Esophagus muscularis mucosa (tissue), 4 donors: ENCODE data around the gene MCF2L2. TPM values are rescaled to one million over a fixed set of nuclear protein-coding genes. Genes with fewer than 3 reads are reported as not detected.

Experiments
- DNase-seq: peaks from one replicate; pipeline ENCODE4 v3.0.0-alpha.2; 2017; ENCODE audit errors: extremely low spot score
- H3K27ac ChIP-seq, 4 donors: fragments of 200-600 bp; sonication (generic); replicated peaks in 1 of 4; 1 replicate in 3 of 4; 2 replicates in 1 of 4; pipeline ENCODE4 v1.5.1; 2016 to 2019; ENCODE audit warnings: mild to moderate bottlenecking in 1 of 4
- H3K27me3 ChIP-seq, 4 donors: fragments of 200-600 bp; sonication (generic); one replicate each; pipeline versions ENCODE4 v1.5.1 to v1.6.0; 2016 to 2019
- H3K36me3 ChIP-seq, 4 donors: fragments of 200-600 bp; sonication (generic); one replicate each; pipeline ENCODE4 v1.5.1; 2016 to 2019
- H3K4me1 ChIP-seq, 4 donors: fragments of 200-600 bp; sonication (generic); one replicate each; pipeline ENCODE4 v1.5.1; 2016 to 2019
- H3K4me3 ChIP-seq, 4 donors: fragments of 200-600 bp; sonication (generic); 1 replicate in 2 of 4; 2 replicates in 2 of 4; pipeline ENCODE4 v1.5.1; 2016 to 2019; ENCODE audit warnings: mild to moderate bottlenecking in 4 of 4, moderate library complexity in 1 of 4
- H3K9me3 ChIP-seq, 4 donors: fragments of 200-600 bp; sonication (generic); 1 replicate in 3 of 4; 2 replicates in 1 of 4; pipeline ENCODE4 v1.5.1; 2016 to 2019
- EP300 ChIP-seq: sonication (generic); formaldehyde crosslinking; IDR thresholded peaks from one replicate; pipeline ENCODE4 v1.6.1; 2017; ENCODE audit warnings: antibody characterized with exemption
- POLR2A ChIP-seq: fragments of 450-650 bp; IDR thresholded peaks from one replicate; pipeline ENCODE4 v1.6.1; 2017; ENCODE audit warnings: antibody characterized with exemption, moderate library complexity, mild to moderate bottlenecking, low read depth
- POLR2AphosphoS5 ChIP-seq, 2 donors: sonication (generic); formaldehyde crosslinking; IDR thresholded peaks; one replicate each; pipeline ENCODE4 v1.6.1; 2017; ENCODE audit warnings: antibody characterized with exemption in 2 of 2
- WGBS: methylation state at CpG from one replicate; pipeline ENCODE4 v1.1.5; 2018; 5-methylcytosine and 5-hydroxymethylcytosine counted together
- intact Hi-C: fragments of 100-400 bp; cut with DNase I; formaldehyde crosslinking; loops from one replicate; pipeline ENCODE4 v1.15.1; 2023
- total RNA-seq, 4 donors: library from RNA; depleted of rRNA; stranded (reverse); fragments of >200 nt; gene quantifications; one replicate each; pipeline versions ENCODE4 v1.1.0 to v1.2.1, GENCODE V29; 2016
- TF ChIP-seq, protein P1 (sequence below), 3 experiments: fragments of 200-600 bp in 2 of 3; fragments of 450-650 bp in 1 of 3; sonication (generic) in 2 of 3; IDR thresholded peaks; one replicate each; pipeline ENCODE4 v1.5.1; 2017 to 2019; ENCODE audit warnings: antibody characterized with exemption in 3 of 3, mild to moderate bottlenecking in 2 of 3, moderate library complexity in 1 of 3

The MCF2L2 gene
- total RNA-seq, 4 donors from 2014 or later: 0.99 to 3.3 (median 1.3) TPM

GRCh38 chr3:183400352-183400751, 28.1 kb downstream of the MCF2L2 start:
- WGBS: 72% methylated on average over 13 of the region's 13 CpGs
- intact Hi-C loops: no loop called here
- no peaks in the 10 kb centered on the region for H3K27me3 ChIP-seq
- H3K9me3 ChIP-seq: no peaks in the 10 kb centered on the region
- TF ChIP-seq, protein P1, sequence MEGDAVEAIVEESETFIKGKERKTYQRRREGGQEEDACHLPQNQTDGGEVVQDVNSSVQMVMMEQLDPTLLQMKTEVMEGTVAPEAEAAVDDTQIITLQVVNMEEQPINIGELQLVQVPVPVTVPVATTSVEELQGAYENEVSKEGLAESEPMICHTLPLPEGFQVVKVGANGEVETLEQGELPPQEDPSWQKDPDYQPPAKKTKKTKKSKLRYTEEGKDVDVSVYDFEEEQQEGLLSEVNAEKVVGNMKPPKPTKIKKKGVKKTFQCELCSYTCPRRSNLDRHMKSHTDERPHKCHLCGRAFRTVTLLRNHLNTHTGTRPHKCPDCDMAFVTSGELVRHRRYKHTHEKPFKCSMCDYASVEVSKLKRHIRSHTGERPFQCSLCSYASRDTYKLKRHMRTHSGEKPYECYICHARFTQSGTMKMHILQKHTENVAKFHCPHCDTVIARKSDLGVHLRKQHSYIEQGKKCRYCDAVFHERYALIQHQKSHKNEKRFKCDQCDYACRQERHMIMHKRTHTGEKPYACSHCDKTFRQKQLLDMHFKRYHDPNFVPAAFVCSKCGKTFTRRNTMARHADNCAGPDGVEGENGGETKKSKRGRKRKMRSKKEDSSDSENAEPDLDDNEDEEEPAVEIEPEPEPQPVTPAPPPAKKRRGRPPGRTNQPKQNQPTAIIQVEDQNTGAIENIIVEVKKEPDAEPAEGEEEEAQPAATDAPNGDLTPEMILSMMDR (IDR thresholded peaks at IDR 0.05): no peak
- no peak for TF ChIP-seq POLR2A
- no peak for TF ChIP-seq EP300
- TF ChIP-seq POLR2AphosphoS5 (IDR thresholded peaks at IDR 0.05): no peak
- H3K27ac ChIP-seq: no peak overlapping the region
- H3K4me1 ChIP-seq: no peaks in the 10 kb centered on the region
- H3K4me3 ChIP-seq: no peak overlapping the region
- DNase-seq: no peak
- H3K36me3 ChIP-seq: no peaks in the 10 kb centered on the region

DNA sequence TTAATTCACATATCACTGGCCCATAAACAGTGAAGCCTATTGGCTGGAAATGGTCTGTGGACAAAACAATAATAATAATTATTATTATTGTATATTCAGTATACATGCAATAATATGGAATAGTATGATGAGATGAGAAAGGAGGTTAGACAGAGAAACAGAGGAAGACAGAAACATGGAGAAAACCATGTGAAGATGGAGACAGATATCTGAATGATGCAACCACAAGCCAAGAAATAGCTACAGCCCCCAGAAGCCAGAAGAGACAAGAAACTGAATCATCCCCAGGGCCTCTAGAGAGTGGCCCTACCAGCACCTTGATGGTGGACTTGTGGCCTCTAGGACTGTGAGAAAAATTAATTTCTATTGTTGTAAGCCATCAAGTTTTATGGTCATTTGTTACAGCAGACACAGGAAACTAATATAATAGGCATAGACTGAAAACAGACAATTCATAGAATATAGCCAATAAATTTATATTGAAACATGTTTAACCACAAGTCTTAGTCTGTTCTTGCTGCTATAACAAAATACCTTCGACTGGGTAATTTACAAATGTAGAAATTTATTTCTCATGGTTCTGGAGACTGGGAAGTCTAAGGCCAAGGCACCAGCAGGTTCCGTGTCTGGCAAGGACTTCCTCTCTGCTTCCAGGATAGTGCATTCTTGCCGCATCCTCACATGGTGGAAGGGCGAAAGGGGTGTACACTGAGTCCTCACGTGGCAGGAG, 31.6 kb downstream of the MCF2L2 start:
- intact Hi-C loops: no loop called here
- TF ChIP-seq POLR2AphosphoS5 (IDR thresholded peaks at IDR 0.05) (no peak), EP300 (no peak)
- TF ChIP-seq, protein P1 (IDR thresholded peaks at IDR 0.05): no peak
- 88% methylated on average over 5 of the region's 5 CpGs for WGBS
- Histone ChIP-seq H3K36me3 (no peaks in the 10 kb centered on the region), H3K9me3 (no peaks in the 10 kb centered on the region), H3K27me3 (no peaks in the 10 kb centered on the region), H3K4me1 (peaks cover 0 to 4% (median 0%) of the 10 kb centered on the region in 4 donors), H3K27ac (no peak overlapping the region), H3K4me3 (no peak overlapping the region)
- DNase-seq: no peak

DNA sequence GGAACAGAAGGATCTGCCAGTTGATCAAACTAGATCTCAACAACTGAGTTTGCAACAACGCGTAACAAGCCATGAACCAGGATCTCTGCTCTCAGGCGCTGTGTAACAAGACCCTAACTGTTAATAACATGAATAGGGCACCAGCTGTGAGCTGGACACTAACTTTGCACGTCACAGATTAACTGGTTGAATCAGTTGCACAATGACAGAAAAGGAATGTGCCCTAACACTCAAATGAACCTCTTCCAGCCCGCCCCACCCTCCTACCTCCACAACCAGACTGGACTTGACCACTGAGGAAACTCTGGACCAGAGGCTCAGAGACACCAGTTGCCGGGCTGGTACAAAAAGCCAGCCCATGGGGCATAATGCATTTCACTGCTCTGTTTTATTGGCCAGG, 34.3 kb downstream of the MCF2L2 start:
- intact Hi-C loops: no loop called here
- DNase-seq: no peak
- no peaks in the 10 kb centered on the region for H3K9me3 ChIP-seq
- no peak overlapping the region for H3K4me3 ChIP-seq
- peaks cover 0 to 4% (median 0%) of the 10 kb centered on the region in 4 donors for H3K4me1 ChIP-seq
- no peaks in the 10 kb centered on the region for H3K36me3 ChIP-seq
- WGBS: 83% methylated on average over 6 of the region's 6 CpGs
- no peaks in the 10 kb centered on the region for H3K27me3 ChIP-seq
- no peak for TF ChIP-seq EP300
- TF ChIP-seq POLR2A: no peak
- TF ChIP-seq POLR2AphosphoS5 (IDR thresholded peaks at IDR 0.05): no peak
- TF ChIP-seq, protein P1 (IDR thresholded peaks at IDR 0.05): no peak
- H3K27ac ChIP-seq: no peak overlapping the region

DNA sequence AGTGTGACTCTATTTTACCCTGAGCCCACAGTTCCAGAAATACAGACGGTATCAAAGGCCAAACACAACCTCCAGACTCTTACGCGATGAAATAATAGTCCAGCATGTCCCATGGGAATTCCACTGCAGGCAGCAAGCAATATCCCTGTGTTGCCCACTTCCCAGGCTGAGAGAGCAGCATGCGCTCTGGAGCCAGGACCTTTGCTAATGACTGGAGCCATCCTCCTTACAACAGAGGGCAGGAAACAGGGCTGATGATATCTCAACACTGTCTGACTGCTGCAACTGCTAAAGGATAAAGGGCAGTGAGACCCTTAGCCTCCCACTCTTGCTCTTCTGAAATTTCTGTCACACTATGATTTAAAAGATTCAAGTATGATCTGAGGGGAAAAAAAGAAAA, 34.8 kb downstream of the MCF2L2 start:
- 90% methylated on average over 4 of the region's 4 CpGs for WGBS
- H3K4me1 ChIP-seq: peaks cover 0 to 4% (median 0%) of the 10 kb centered on the region in 4 donors
- H3K36me3 ChIP-seq: no peaks in the 10 kb centered on the region
- H3K27me3 ChIP-seq: no peaks in the 10 kb centered on the region
- H3K4me3 ChIP-seq: no peak overlapping the region
- no peak for DNase-seq
- no peak overlapping the region for H3K27ac ChIP-seq
- no peak for TF ChIP-seq POLR2AphosphoS5 (IDR thresholded peaks at IDR 0.05)
- intact Hi-C loops: no loop called here
- H3K9me3 ChIP-seq: no peaks in the 10 kb centered on the region

DNA sequence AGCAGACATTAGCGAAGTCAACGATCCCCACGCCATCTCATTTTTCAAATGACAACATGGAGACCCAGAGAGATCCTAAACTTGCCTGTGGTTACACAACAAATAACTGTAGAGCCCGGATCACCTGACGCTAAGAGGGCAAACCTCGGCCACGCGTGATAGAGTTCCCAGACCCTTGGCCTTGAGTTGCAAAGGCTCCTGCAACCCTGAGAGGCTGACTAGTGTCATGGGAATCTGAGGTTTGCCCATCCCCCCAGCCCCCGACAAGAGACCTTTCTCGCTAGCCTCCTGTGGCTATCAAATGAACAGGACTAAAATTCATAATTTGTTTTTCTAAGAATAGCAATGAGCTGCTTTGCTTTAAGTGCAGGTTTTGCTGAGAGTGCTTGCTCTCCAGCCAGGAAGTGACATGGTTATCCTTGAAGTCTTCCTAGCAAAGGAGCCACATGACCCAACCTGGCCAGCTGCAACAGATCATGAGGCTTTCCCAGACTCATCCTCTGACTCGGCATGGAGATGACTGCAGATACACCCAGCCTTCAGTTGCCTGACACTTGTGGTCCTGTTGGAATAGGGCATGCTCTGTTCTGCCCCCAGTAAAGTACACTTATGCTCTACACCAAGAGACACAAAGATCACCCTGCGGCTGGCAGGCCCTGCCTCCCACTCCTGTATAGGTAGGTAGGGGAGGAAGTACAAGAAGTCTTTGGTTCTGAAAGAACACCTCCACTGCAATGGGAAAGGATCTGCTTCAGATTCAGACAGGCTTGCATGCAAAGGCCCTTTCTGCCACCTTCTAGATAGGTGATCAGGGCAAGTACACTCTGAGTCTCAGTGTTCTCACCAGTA, 36.0 kb downstream of the MCF2L2 start:
- TF ChIP-seq, protein P1 (IDR thresholded peaks at IDR 0.05): no peak
- no peak for TF ChIP-seq EP300
- no peak for TF ChIP-seq POLR2AphosphoS5 (IDR thresholded peaks at IDR 0.05)
- Histone ChIP-seq H3K27ac (no peak overlapping the region), H3K27me3 (no peaks in the 10 kb centered on the region), H3K36me3 (no peaks in the 10 kb centered on the region), H3K4me1 (peaks cover 0 to 4% (median 0%) of the 10 kb centered on the region in 4 donors), H3K9me3 (no peaks in the 10 kb centered on the region), H3K4me3 (no peak overlapping the region)
- intact Hi-C loops: no loop called here
- DNase-seq: no peak
- WGBS: 82% methylated on average over 11 of the region's 12 CpGs
